HuH-7.5 (cell line): ENCODE results near the gene ADGRV1.
"Not testable (repeated sequence)": the region's sequence is repeated elsewhere in the genome, so short reads cannot be mapped to it uniquely, and the experiment has no call there.

Source experiments
- DNase-seq: peaks from one replicate; pipeline ENCODE4 v3.0.0; 2011; ENCODE audit warnings: low spot score

Gene ADGRV1

DNA sequence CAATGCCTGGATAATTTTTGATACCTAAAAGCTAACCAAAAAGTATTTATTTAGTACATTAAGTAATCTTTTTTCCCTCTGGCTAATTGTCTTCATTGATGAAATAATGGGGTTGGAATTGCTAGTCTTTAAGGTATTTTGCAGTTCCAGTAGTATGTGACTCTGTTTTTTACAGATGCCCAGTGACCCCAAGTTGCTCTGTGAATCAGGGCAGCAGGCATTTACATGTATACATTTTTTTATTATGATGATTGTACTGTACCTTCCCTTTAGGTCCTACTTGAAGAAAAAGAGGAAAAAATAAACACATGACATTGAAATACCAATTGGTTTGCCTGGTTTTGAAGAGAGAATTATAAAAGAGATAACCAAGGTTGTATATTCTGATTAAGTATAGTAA, 385.5 kb downstream of the ADGRV1 start:
- DNase-seq, result no peak

DNA sequence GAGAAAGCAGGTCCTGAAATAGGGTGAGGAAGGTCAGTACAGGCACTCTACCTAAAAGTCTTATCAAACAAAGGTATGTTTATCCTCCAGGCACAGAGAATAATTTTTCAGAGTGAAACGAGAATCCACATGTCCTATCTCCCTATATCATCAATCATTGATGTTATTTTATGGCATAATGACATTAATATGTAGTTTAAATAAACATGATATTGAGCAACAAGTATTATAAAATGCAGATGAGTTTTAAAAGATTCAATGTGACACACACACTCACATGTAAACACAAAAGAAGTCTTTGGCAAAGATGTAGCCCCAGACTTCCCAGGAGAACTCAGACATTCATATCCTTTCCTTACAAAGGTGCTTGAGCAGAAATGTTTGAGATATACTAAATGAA, 389.1 kb downstream of the ADGRV1 start:
- no peak for DNase-seq

DNA sequence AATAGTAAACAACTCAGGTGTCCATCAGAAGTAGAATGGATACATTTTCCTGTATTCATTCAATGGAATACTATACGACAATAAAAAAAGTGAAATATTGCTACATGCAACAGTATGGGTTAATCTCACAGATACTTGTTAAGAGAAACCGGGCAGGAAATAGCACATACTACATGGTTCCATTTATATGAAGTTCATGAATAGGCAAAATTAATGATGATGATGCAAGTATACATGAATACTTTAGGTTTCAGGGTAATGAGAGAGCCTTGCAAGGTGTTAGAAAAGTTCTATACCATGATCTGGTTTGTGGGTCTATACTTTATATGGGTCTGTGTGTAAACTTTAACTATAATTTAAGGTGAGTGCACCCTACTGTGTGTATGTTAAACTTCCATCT, 390.4 kb downstream of the ADGRV1 start:
- DNase-seq, result no peak

DNA sequence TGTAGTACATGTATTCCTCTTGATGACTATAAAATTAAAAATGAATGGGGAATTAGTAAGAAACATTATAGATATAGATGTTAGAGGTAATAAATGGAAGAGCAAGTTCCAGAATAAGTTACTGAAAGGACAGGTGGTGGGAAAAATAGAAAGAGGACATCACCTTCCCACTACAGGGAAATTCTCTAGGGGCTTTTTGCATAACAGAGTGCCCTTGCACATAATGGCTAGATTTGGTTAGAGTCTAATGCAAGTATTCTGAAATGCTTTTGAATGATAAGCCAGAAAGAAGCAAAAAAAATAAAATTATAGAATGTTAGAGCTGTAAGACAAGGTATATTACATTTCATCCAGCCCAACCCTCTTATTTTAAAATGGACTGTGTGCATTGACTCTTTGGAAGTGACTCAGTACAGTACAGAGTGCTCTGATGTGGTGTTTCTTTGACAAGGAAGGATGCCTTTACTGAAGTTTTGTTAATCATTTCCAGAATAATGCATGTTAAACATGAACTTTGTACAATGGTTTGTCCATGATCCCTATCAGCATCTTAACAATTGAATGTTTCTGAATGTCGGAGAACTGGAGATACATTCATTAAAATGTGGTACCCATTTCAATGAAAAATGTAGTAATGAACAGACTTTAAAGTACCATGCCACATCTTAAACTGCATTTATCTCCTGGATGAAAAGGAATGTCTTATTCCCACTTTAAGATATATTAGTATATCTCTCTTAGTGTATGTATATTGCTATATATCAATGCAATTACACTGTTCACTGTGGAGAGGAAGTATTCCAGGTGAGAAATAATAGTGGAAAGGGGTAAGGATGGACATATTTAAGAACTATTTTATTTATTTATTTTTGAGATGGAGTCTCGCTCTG, 391.1 kb downstream of the ADGRV1 start:
- peak; percentile 39 for DNase-seq

DNA sequence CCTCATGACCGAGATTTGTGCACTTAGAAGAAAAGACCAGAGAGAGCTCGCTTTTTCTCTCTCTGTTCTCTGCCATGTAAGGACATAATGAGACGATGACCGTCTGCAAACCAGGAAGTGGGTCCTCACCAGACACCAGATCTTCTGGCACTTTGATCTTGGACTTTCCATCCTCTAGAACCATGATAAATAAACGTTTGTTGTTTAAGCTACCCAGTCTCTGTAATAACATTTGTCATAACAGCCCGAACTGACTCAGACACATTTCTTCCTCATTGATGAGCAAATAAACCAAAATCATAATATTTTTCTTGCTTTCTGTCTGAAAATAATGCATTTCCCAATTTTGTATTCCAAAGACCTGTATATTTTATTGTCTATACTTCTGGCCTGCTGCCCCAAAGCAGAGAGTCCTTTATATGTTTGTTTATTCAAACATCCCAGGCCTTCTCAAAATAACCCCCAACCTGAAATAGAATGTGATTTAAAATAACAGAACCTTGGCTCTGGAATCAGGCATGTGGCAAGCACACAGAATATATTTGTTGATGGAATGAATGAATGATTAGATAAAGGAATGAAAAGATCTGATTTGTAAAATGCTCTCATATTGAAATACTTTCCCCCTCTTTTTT, 396.5 kb downstream of the ADGRV1 start:
- no peak for DNase-seq

DNA sequence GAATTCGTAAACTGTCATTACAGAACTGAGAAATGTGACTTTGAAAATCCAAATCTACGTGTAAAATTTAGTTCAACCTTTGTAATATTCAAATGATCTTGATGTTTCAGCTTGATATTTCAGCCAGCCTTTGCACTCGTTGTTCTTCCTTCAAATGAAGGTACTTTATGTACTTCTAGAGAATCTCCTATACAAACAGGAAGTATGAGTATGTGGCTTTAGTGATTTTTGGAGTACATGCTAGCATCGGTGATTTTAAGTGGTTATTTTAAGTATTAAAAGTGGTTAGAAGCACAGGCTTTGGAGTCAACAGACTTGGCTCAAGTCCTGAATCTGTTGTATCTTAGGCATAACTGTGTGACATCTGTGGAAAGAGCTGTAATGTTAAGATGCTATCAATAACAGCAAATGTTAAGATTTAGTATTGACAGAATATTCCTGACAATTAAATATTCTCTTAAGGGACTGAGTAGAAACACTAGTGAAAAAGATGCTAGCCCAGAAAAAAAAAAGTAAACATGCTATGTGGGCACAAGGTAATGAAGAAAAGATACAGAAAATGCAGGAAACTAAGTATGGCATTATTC, 398.0 kb downstream of the ADGRV1 start:
- no peak for DNase-seq

DNA sequence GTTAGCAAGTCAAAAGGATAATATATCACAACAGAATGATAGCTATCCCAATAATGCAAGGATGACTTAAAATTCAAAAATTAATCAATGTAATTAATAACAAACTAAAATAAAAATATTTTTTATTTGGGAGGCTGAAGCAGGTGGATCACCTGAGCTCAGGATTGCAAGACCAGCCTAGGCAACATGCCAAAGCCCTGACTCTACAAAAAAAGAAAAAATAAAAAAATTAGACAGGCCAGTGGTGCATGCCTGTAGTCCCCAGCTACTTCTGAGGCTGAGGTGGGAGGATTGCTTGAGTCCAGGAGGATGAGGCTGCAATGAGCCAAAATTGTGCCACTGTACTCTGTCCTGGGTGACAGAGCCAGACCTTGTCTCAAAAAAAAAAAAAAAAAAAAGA, 399.3 kb downstream of the ADGRV1 start:
- no peak for DNase-seq

DNA sequence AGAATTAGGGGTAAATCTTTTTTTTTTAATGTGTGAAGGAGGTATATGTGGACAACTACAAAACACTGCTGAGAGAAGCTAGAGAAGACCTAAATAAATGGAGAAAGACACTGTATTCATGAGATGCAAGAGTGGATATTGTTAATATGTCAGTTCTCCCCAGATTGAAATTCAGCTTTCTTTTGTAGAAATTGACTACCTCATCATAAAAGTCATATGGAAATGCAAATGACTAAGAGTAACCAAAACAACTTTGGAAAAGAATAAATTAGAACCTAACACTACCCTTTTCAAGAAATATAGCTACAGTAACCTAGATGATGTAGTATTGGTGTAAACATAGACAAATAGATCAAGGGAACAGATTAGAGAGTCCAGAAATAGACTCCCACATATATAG, 400.7 kb downstream of the ADGRV1 start:
- DNase-seq, result no peak

DNA sequence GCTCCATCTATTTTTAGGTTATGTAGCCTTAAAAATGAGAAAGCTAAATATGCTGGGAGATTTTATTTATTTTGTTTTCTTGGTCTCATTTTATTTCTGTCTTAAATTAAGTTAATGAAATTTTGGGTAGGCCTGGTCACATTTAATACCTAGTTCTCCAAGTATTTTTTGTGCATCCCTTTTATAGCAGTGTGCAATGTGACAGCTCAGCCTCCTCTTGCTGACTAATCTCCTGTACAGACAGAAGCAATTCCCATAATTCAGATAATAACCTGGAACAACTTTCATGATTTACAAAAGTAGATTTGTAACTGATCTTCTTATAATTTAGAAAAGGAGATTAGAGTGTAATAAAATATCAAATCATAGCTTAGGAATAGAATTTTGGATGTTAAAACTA, 403.9 kb downstream of the ADGRV1 start:
- DNase-seq, result no peak

DNA sequence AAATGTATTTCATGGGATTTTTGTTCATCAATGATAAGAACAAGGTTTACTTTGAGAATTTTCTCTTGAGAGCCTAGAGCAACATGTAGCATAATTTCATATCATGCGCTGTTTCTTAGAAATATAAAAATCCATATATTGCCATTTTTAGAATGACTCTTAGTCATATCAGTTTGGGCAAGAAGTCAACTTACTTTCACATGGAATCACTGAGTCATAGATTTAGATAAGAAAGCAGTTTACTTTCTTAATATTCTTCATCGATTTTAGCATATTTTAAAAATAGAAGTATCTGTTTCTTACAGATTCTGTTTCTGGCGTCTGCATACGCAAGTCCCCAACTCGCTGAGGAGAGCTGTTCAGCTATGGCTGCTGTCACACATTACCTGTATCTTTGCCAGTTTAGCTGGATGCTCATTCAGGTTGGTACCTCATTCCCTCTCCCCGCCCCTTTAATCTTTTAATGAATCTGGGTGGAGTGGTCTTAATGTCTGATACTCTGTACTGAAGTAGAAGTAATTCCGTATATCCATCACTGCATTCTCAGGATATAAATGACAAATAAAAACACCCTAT, 406.6 kb downstream of the ADGRV1 start:
- DNase-seq, result no peak

DNA sequence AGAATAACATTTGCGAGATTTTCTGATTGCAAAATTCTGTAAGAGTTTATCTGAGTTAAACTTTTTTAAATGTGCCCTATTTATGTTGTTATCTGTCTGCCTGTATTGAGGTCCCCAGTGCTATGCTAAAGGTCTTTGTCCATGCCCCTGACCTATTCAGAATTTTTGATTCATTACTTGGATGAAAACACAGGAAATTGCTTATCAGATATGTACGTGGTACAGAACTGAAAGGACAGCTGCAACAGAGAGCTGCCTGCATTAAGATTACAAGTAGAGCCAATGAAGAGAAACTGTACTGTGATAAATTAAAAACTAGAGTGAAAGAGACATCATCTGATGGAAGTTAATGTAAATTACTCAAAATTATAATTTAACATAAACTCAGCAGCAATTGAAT, 408.8 kb downstream of the ADGRV1 start:
- no peak for DNase-seq

DNA sequence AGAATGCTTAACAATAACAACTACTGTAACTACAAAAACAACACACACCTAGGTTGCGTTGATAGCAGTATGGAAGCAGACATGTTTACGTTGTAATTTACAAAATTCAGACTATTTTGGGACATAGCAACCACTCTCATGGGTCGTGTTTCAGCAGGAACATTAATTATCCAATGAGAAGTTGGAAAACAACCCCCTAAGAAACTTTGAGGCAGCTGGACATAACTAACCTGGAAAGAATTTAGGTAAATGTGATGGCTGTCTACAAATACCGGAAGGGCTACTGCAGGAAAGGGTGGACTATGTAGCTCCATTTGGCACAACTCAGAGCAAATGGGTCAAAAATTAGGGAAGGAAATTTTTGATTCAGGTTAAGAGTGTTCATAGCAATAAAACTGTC, 409.3 kb downstream of the ADGRV1 start:
- no peak for DNase-seq

DNA sequence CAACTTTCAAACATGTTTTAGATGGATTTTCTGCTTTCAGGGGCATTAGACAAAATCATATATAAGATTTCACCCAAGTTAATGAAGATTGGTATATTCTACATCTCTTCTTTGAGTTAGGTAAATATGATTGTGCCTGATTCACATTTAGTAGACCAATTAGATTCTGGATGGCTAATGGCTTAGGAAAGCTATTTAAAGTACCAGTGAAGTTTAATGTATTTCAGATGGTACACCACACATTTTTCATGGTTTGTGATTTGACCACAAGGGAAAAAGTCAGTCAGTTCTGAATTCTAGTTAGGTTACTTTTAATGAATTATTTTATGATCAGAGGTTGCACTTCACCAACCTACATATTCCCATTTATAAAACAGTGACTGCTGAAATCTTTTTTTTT, 409.7 kb downstream of the ADGRV1 start:
- DNase-seq, result no peak

DNA sequence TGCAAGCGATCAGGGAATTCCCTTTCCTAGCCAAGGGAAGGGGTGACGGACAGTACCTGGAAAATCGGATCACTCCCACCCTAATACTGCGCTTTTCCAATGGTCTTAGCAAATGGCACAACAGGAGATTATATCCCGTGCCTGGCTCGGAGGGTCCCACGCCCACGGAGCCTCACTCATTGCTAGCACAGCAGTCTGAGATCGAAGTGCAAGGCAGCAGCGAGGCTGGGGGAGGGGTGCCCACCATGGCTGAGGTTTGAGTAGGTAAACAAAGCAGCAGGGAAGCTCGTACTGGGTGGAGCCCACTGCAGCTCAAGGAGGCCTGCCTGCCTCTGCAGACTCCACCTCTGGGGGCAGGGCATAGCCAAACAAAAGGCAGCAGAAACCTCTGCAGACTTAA, 411.3 kb downstream of the ADGRV1 start:
- DNase-seq, result not testable (repeated sequence)

DNA sequence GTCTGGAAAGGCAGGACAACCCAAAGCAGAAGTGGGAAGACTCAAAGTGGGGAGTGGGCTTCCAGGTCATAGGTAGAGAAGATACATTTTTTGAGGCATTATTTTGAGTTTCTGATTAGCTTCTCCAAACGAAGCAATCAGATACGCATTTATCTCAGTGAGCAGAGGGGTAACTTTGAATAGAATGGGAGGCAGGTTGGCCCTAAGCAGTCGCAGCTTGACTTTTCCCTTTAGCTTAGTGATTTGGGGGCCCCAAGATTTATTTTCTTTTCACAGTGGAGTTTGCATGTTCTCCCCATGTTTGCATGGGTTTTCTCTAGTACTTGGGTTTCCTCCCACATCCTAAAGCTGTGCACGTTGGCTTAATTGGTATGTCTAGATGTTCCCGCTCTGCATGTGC, 422.6 kb downstream of the ADGRV1 start:
- no peak for DNase-seq

DNA sequence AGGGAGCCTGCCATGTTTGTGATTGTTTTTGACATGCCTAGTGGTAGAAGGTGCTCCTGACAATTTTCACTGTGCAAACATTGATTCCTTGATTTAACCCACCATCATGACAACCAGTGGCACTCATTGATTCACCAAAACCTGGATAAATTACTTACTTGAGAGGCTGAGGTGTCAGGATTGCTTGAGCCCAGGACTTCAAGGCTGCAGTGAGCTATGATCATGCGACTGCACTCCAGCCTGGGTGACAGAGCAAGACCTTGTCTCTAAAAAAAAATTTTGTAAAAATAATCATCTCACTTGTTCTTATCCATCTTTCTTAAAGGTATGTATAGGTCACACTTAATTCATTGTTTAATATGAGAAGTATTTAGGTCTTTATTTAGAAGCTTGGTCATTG, 423.2 kb downstream of the ADGRV1 start:
- DNase-seq, result no peak

DNA sequence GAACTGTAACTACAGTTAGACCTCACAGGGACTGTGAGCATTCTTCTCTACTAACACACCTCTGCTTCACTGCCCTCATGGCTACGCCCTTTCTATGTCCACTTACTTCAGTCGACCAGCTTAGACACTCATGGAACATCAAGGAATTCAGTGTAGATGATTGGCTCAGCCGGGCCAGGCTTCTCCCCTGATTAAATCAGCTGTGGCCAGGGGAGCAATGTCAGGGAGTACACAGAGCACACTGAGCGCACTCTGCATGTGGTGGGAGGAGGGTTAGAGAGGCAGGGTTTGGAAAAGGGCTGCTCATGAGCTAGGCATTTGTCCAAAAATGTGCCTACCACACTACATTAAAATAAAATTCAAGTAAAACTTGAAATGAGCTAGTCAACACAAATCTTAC, 424.0 kb downstream of the ADGRV1 start:
- no peak for DNase-seq

DNA sequence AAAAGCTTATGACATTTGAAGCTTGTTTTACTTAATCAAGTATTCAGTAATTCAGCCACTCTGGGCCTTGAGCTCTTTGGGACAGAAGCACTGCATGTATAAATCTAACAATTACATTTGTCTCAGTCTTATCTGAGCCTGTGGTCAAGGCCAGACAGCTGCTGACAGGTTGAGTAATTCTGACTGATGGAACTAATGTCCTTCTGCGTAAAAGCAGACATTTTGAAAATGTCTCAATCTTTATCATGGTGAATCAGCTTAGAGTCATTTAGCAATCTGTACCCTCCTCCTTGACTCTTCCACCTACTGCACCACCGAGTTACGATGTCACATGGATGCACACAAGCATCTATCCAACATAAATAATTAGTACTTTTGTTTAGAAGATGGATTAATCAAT, 424.6 kb downstream of the ADGRV1 start:
- peak; percentile 28 for DNase-seq

DNA sequence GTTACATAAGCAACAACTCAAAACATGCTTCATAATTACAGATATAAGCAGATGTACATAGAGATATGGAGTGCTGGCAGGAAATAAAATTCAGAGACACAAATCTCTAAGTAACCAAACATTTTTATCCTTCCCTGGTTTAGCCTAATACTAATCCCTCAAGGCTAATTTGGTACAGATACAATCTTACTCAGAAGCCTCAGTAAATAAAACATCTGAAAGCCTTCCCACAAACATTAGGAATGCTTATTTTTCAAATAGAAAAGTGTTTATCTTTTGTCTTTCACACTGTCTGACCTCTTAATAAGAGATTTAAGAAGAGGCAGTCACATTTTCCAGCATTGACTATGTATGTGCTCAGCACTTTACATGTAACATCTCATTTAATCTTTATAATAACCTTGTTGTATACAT, 425.1 kb downstream of the ADGRV1 start:
- DNase-seq, result no peak

DNA sequence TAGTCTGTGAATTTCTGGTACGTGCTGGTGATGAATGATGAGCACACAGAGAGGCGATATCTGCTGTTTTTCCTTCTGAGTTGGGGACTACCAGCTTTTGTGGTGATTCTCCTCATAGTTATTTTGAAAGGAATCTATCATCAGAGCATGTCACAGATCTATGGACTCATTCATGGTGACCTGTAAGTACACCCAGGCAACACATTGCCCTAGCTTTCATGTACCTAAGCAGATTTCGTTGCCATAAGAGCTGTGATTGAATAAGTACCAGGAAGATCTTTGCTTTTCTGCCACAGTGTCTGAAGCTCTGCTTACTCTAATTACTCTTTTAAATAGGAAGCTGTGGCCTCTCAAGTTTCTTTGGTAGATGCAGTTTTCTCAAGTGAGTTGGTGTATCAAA, 426.7 kb downstream of the ADGRV1 start:
- no peak for DNase-seq

DNA sequence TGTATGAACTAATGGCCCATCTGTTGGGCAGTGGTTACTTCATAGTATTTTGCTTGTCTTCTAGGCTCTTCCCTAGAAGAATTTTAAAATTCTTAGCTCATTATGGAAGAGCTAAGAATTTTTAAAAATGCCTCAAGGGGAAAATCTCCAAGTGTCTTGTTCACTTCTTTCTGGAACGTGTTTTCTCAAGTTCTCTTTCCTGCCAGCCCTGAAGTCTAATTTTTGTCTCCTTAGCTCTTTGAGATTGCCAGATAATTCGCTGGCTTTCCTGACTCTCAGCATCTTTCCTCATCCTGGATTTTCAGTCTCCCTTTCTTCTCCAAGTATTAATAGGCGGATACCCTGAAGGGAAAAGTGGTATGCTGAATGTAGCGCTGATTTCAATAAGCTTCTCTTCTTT, 429.1 kb downstream of the ADGRV1 start:
- DNase-seq, result no peak

DNA sequence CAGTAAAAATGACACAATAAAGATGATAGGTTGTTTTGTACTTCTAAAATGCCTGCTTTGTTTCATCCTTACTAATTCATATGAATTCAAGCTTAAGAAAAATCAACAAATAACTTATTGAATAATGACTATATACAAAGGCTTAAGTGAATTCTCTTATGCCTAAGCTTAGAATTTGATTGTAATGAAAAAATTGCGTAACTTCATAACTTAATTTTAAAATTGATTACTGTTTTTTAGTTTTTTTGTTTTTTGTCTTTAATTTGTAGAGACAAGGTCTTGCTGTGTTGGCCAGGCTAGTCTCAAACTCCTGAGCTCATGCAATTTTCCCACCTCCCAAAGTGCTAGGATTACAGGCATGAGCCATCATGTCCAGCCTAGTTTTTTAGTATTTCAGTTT, 432.6 kb downstream of the ADGRV1 start:
- DNase-seq, result no peak

DNA sequence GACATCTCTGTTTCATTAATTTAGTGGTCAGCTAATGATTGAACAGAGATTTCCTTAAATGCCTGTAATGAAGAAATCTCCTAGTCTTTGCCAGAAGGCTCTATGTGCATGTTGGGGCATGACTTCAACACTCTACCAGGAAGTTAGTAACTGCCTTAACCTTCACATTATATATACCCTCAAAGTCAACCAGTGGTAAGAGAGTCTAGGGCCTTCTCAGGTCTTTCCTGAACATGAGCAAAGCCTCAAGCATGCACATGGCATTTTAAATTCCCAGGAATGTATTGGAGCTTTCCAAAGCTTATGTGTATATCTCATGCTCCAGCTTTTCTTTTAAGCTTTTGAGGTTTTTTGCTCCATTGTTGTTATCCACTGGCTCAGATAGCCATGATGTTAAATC, 436.2 kb downstream of the ADGRV1 start:
- DNase-seq, result no peak
